HEK293 (cell line): ENCODE measurements around the gene DNAJC27.

Source experiments
- CTCF ChIA-PET: fragments of 350-600 bp; formaldehyde crosslinking; extraction: SDS; loops from one replicate; lab custom pipeline; 2021; ENCODE audit warnings: antibody characterized with exemption; lab: Yijun Ruan, JAX
- POLR2A ChIA-PET: fragments of 300-600 bp; formaldehyde crosslinking; extraction: SDS; loops from one replicate; lab custom pipeline; 2020; ENCODE audit warnings: antibody characterized with exemption, inconsistent platforms; lab: Yijun Ruan, JAX
- H3K27ac ChIP-seq: fragments of 200-500 bp; sonication (Bioruptor generic); 2 replicates; pipeline ENCODE4 v1.5.1; 2014; ENCODE audit warnings: low read depth, low read length, control low read depth, inconsistent platforms; ENCODE audit errors: extremely low read depth
- H3K36me3 ChIP-seq, 2 experiments: fragments of 200-500 bp in 1 of 2; sonication (Bioruptor generic) in 1 of 2; 1 replicate in 1 of 2; 2 replicates in 1 of 2; pipeline ENCODE4 v1.5.1; 2014 to 2017; ENCODE audit warnings: inconsistent platforms in 2 of 2, low read length in 2 of 2; ENCODE audit not compliant: control insufficient read depth in 2 of 2, insufficient read depth in 1 of 2
- H3K4me1 ChIP-seq: fragments of 200-500 bp; sonication (Bioruptor generic); 2 replicates; pipeline ENCODE4 v1.5.1; 2014; ENCODE audit warnings: mild to moderate bottlenecking, low read length, inconsistent platforms; ENCODE audit not compliant: control insufficient read depth, insufficient read depth
- H3K4me3 ChIP-seq: 2 replicates; pipeline ENCODE4 v1.5.1; 2011; ENCODE audit warnings: low read depth, mild to moderate bottlenecking, control low read depth, low read length, moderate library complexity
- H3K9me3 ChIP-seq: fragments of 200-500 bp; sonication (Bioruptor generic); 2 replicates; pipeline ENCODE4 v1.5.1; 2014; ENCODE audit warnings: low read depth, low read length, inconsistent platforms; ENCODE audit not compliant: control insufficient read depth, insufficient read depth
- ATF2 ChIP-seq: fragments of 450-650 bp; formaldehyde crosslinking; IDR thresholded peaks from 2 replicates; pipeline ENCODE4 v1.5.1; 2016; ENCODE audit warnings: missing biosample characterization, missing genetic modification characterization, low read depth
- BCL6B ChIP-seq: fragments of 450-650 bp; formaldehyde crosslinking; IDR thresholded peaks from 2 replicates; pipeline ENCODE4 v1.5.1; 2017; ENCODE audit warnings: missing biosample characterization, missing genetic modification characterization
- FEZF1 ChIP-seq: fragments of 450-650 bp; formaldehyde crosslinking; IDR thresholded peaks from 2 replicates; pipeline ENCODE4 v1.5.1; 2016; ENCODE audit warnings: missing biosample characterization, missing genetic modification characterization
- TSHZ1 ChIP-seq: fragments of 450-650 bp; formaldehyde crosslinking; IDR thresholded peaks from 2 replicates; pipeline ENCODE4 v1.5.1; 2016; ENCODE audit warnings: missing biosample characterization, missing genetic modification characterization, borderline replicate concordance
- ZBTB6 ChIP-seq: fragments of 450-650 bp; formaldehyde crosslinking; IDR thresholded peaks from 2 replicates; pipeline ENCODE4 v1.5.1; 2017; ENCODE audit warnings: missing biosample characterization, missing genetic modification characterization
- ZFP69B ChIP-seq: fragments of 450-650 bp; formaldehyde crosslinking; IDR thresholded peaks from 2 replicates; pipeline ENCODE4 v1.5.1; 2016; ENCODE audit warnings: missing biosample characterization, missing genetic modification characterization
- ZNF10 ChIP-seq: fragments of 450-650 bp; formaldehyde crosslinking; IDR thresholded peaks from 2 replicates; pipeline ENCODE4 v1.5.1; 2017; ENCODE audit warnings: missing biosample characterization, missing genetic modification characterization
- ZNF239 ChIP-seq: fragments of 450-650 bp; formaldehyde crosslinking; IDR thresholded peaks from 2 replicates; pipeline ENCODE4 v1.5.1; 2016; ENCODE audit warnings: missing biosample characterization, missing genetic modification characterization
- ZNF248 ChIP-seq: fragments of 450-650 bp; formaldehyde crosslinking; IDR thresholded peaks from 2 replicates; pipeline ENCODE4 v1.5.1; 2017; ENCODE audit warnings: missing biosample characterization, missing genetic modification characterization
- ZNF48 ChIP-seq: fragments of 450-650 bp; formaldehyde crosslinking; IDR thresholded peaks from 2 replicates; pipeline ENCODE4 v1.5.1; 2016; ENCODE audit warnings: missing biosample characterization, missing genetic modification characterization
- ZNF488 ChIP-seq: fragments of 450-650 bp; formaldehyde crosslinking; IDR thresholded peaks from 2 replicates; pipeline ENCODE4 v1.5.1; 2016; ENCODE audit warnings: missing biosample characterization, missing genetic modification characterization
- ZNF529 ChIP-seq: fragments of 450-650 bp; formaldehyde crosslinking; IDR thresholded peaks from 2 replicates; pipeline ENCODE4 v1.5.1; 2017; ENCODE audit warnings: missing genetic modification characterization, missing biosample characterization; ENCODE audit not compliant: insufficient replicate concordance
- ZNF544 ChIP-seq: fragments of 450-650 bp; formaldehyde crosslinking; IDR thresholded peaks from 2 replicates; pipeline ENCODE4 v1.5.0; 2017; ENCODE audit warnings: missing biosample characterization, missing genetic modification characterization
- ZNF571 ChIP-seq: fragments of 450-650 bp; formaldehyde crosslinking; IDR thresholded peaks from 2 replicates; pipeline ENCODE4 v1.5.0; 2017; ENCODE audit warnings: missing biosample characterization, missing genetic modification characterization
- ZNF623 ChIP-seq: fragments of 450-650 bp; formaldehyde crosslinking; IDR thresholded peaks from 2 replicates; pipeline ENCODE4 v1.5.1; 2016; ENCODE audit warnings: missing biosample characterization, missing genetic modification characterization
- ZNF629 ChIP-seq: fragments of 450-650 bp; formaldehyde crosslinking; IDR thresholded peaks from 2 replicates; pipeline ENCODE4 v1.5.1; 2017; ENCODE audit warnings: missing biosample characterization, missing genetic modification characterization
- ZNF658 ChIP-seq: fragments of 450-650 bp; formaldehyde crosslinking; IDR thresholded peaks from 2 replicates; pipeline ENCODE4; 2016; ENCODE audit warnings: missing biosample characterization, missing genetic modification characterization
- ZNF692 ChIP-seq: fragments of 450-650 bp; formaldehyde crosslinking; IDR thresholded peaks from 2 replicates; pipeline ENCODE4 v1.5.1; 2016; ENCODE audit warnings: missing biosample characterization, missing genetic modification characterization
- ZNF701 ChIP-seq: fragments of 450-650 bp; formaldehyde crosslinking; IDR thresholded peaks from 2 replicates; pipeline ENCODE4 v1.5.1; 2016; ENCODE audit warnings: missing biosample characterization, missing genetic modification characterization
- ZNF768 ChIP-seq: fragments of 450-650 bp; formaldehyde crosslinking; IDR thresholded peaks from 2 replicates; pipeline ENCODE4 v1.5.1; 2018; ENCODE audit warnings: missing biosample characterization, mild to moderate bottlenecking, missing genetic modification characterization
- ZSCAN5A ChIP-seq: fragments of 450-650 bp; formaldehyde crosslinking; IDR thresholded peaks from 2 replicates; pipeline ENCODE4 v1.5.1; 2016; ENCODE audit warnings: missing biosample characterization, missing genetic modification characterization

Gene DNAJC27

GRCh38 chr2:24926602-24927252 is 45.0 kb downstream of the DNAJC27 start:
- Histone ChIP-seq H3K27ac (no peak overlapping the region), H3K9me3 (no peaks in the 10 kb centered on the region), H3K4me1 (no peaks in the 10 kb centered on the region), H3K4me3 (no peak overlapping the region), H3K36me3 (no peaks in the 10 kb centered on the region)
- ChIA-PET CTCF (interaction anchor here (0.6 kb wide), 1 partner anchor 202 kb away, joined by 3 read pairs; no protein-coding TSS in a partner anchor), POLR2A (no interaction called here)
- no peak for TF ChIP-seq ZBTB6
- TF ChIP-seq ZNF692: no peak

- ChIA-PET CTCF (no interaction called here), POLR2A (no interaction called here)
- TF ChIP-seq ZNF629 (tag by site-specific recombination) (no peak), TSHZ1 (tag by site-specific recombination) (no peak), ZNF544 (tag by site-specific recombination) (no peak), ZNF248 (tag by site-specific recombination) (no peak), ATF2 (tag by site-specific recombination) (no peak), ZNF658 (tag by site-specific recombination) (no peak), ZNF768 (no peak), ZNF701 (no peak), ZNF239 (tag by site-specific recombination) (no peak)
- no peaks in the 10 kb centered on the region for H3K36me3 ChIP-seq
- H3K4me3 ChIP-seq: no peak overlapping the region
- no peak overlapping the region for H3K27ac ChIP-seq
- H3K9me3 ChIP-seq: no peaks in the 10 kb centered on the region
- no peaks in the 10 kb centered on the region for H3K4me1 ChIP-seq
Measured at GRCh38 chr2:24926220-24926601, 45.5 kb downstream of the DNAJC27 start.

GRCh38 chr2:24925815-24926214 is 45.9 kb downstream of the DNAJC27 start:
- ChIA-PET POLR2A (no interaction called here), CTCF (no interaction called here)
- Histone ChIP-seq H3K36me3 (no peaks in the 10 kb centered on the region), H3K4me1 (no peaks in the 10 kb centered on the region), H3K4me3 (no peak overlapping the region), H3K9me3 (no peaks in the 10 kb centered on the region), H3K27ac (no peak overlapping the region)
- TF ChIP-seq ZSCAN5A (tag by site-specific recombination) (no peak), FEZF1 (tag by site-specific recombination) (no peak), ZNF571 (tag by site-specific recombination) (no peak), ZNF488 (tag by site-specific recombination) (no peak), ZFP69B (tag by site-specific recombination) (no peak), ZNF10 (no peak), ZNF48 (no peak), ZNF623 (tag by site-specific recombination) (no peak), BCL6B (tag by site-specific recombination) (no peak), ZNF529 (no peak)
